Adrenal gland (tissue), 5 donors: Measurements from ENCODE around the gene GLA.

ENCODE experiments used
- POLR2A ChIP-seq, 2 donors: fragments of 450-650 bp; IDR thresholded peaks; one replicate each; pipeline ENCODE4 v1.6.1; 2017; ENCODE audit warnings: antibody characterized with exemption in 2 of 2, mild to moderate bottlenecking in 2 of 2, moderate library complexity in 1 of 2
- TF ChIP-seq, protein P1 (sequence below), 6 experiments: fragments of 450-650 bp in 4 of 6; fragments of 200-600 bp in 2 of 6; sonication (generic) in 1 of 6; IDR thresholded peaks; 1 replicate in 5 of 6; 2 replicates in 1 of 6; pipeline versions ENCODE4 v1.5.1 to v1.8.0; 2016 to 2021; ENCODE audit warnings: antibody characterized with exemption in 6 of 6, mild to moderate bottlenecking in 2 of 6, moderate library complexity in 1 of 6
- donor health status: DM: no; HTN: no; CAD: no.

- TF ChIP-seq POLR2A (IDR thresholded peaks at IDR 0.05), result no peak
- TF ChIP-seq, protein P1, sequence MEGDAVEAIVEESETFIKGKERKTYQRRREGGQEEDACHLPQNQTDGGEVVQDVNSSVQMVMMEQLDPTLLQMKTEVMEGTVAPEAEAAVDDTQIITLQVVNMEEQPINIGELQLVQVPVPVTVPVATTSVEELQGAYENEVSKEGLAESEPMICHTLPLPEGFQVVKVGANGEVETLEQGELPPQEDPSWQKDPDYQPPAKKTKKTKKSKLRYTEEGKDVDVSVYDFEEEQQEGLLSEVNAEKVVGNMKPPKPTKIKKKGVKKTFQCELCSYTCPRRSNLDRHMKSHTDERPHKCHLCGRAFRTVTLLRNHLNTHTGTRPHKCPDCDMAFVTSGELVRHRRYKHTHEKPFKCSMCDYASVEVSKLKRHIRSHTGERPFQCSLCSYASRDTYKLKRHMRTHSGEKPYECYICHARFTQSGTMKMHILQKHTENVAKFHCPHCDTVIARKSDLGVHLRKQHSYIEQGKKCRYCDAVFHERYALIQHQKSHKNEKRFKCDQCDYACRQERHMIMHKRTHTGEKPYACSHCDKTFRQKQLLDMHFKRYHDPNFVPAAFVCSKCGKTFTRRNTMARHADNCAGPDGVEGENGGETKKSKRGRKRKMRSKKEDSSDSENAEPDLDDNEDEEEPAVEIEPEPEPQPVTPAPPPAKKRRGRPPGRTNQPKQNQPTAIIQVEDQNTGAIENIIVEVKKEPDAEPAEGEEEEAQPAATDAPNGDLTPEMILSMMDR (IDR thresholded peaks at IDR 0.05), result no peak
Measured at GRCh38 chrX:101408532-101408841, 762 bp upstream of the GLA start.
